HL-60 (cell line): ENCODE measurements around the gene GSTM2.

Experiments
- DNase-seq, 2 experiments: peaks; one replicate each; pipeline ENCODE4 v3.0.0-alpha.2; 2010 to 2020; ENCODE audit warnings: low read depth in 1 of 2, low spot score in 1 of 2
- H3K27ac ChIP-seq: fragments of 250-450 bp; sonication (Bioruptor Pico); replicated peaks from 2 replicates; pipeline ENCODE4 v1.5.1; 2020; ENCODE audit warnings: mild to moderate bottlenecking, moderate library complexity
- H3K27me3 ChIP-seq: fragments of 250-450 bp; sonication (Bioruptor Pico); 2 replicates; pipeline ENCODE4 v1.5.1; 2021; ENCODE audit warnings: mild to moderate bottlenecking, moderate library complexity; ENCODE audit not compliant: insufficient read depth, poor library complexity, severe bottlenecking
- H3K4me3 ChIP-seq: replicated peaks from 2 replicates; pipeline ENCODE4 v1.5.1; 2011; ENCODE audit warnings: mild to moderate bottlenecking, control low read depth, low read length; ENCODE audit not compliant: insufficient read depth
- CTCF ChIP-seq: IDR thresholded peaks from one replicate; pipeline ENCODE4 v1.5.1; 2011; ENCODE audit warnings: low read length, control low read depth, inconsistent platforms; ENCODE audit not compliant: insufficient read depth
- GABPA ChIP-seq: IDR thresholded peaks from 2 replicates; pipeline ENCODE4 v1.6.1; 2012; ENCODE audit warnings: low read depth
- POLR2AphosphoS5 ChIP-seq: IDR thresholded peaks from 2 replicates; pipeline ENCODE4 v1.6.1; 2012; ENCODE audit warnings: low read depth
- REST ChIP-seq: IDR thresholded peaks from 2 replicates; pipeline ENCODE4 v1.6.1; 2012; ENCODE audit warnings: low read depth; ENCODE audit not compliant: insufficient replicate concordance
- SPI1 ChIP-seq: IDR thresholded peaks from 2 replicates; pipeline ENCODE4 v1.6.1; 2012; ENCODE audit warnings: low read depth, mild to moderate bottlenecking, borderline replicate concordance

Gene GSTM2

GRCh38 chr1:109635862-109636200 is 32.0 kb upstream of the GSTM2 start:
- H3K27ac ChIP-seq = no peak overlapping the region
- no peaks in the 10 kb centered on the region for H3K27me3 ChIP-seq
- no peak for DNase-seq
- TF ChIP-seq SPI1 (no peak), GABPA (no peak), CTCF (no peak), POLR2AphosphoS5 (no peak), REST (no peak)
- H3K4me3 ChIP-seq = no peak overlapping the region

- TF ChIP-seq SPI1 (no peak), POLR2AphosphoS5 (no peak)
- Histone ChIP-seq H3K27ac (no peak overlapping the region), H3K4me3 (no peak overlapping the region), H3K27me3 (no peaks in the 10 kb centered on the region)
- no peak for DNase-seq
These were observed 31.5 kb upstream of the GSTM2 start for GRCh38 chr1:109636201-109636952.

- peak in 1 of 2 experiments; percentile 0 for DNase-seq
- TF ChIP-seq SPI1 (no peak), CTCF (no peak), GABPA (no peak), REST (no peak), POLR2AphosphoS5 (no peak)
- H3K27ac ChIP-seq = no peak overlapping the region
These were observed 30.4 kb upstream of the GSTM2 start for GRCh38 chr1:109637446-109637845.

GRCh38 chr1:109639063-109639840 is 28.6 kb upstream of the GSTM2 start:
- no peak overlapping the region for H3K27ac ChIP-seq
- TF ChIP-seq CTCF (no peak), REST (no peak), POLR2AphosphoS5 (no peak), SPI1 (no peak), GABPA (no peak)
- peak in 1 of 2 experiments; percentile 0 for DNase-seq

More at GRCh38 chr1:109637446-109637845, 30.4 kb upstream of the GSTM2 start:
- Histone ChIP-seq H3K27me3 (no peaks in the 10 kb centered on the region), H3K4me3 (no peak overlapping the region)

More at GRCh38 chr1:109639063-109639840, 28.6 kb upstream of the GSTM2 start:
- H3K27me3 ChIP-seq = no peaks in the 10 kb centered on the region
- H3K4me3 ChIP-seq = no peak overlapping the region
